GM10248 (cell line): ENCODE results near the gene IKZF5.

ENCODE experiments used
- CTCF ChIA-PET: fragments of 300-600 bp; sonication (Branson Sonifier 250); formaldehyde crosslinking; extraction: SDS; loops from one replicate; lab custom pipeline; 2021; ENCODE audit warnings: antibody characterized with exemption; lab: Yijun Ruan, JAX
- POLR2A ChIA-PET: fragments of 350-650 bp; sonication (Branson Sonifier 250); formaldehyde crosslinking; extraction: SDS; loops from one replicate; lab custom pipeline; 2020; ENCODE audit warnings: antibody characterized with exemption; lab: Yijun Ruan, JAX
- DNase-seq: peaks from one replicate; pipeline ENCODE4 v3.0.0; 2012; ENCODE audit errors: extremely low spot score
- TF ChIP-seq, protein P1 (sequence below): IDR thresholded peaks from 2 replicates; pipeline ENCODE4 v1.5.1; 2012; ENCODE audit warnings: mild to moderate bottlenecking, low read depth; ENCODE audit errors: extremely low read depth, missing control alignments, control extremely low read depth

The IKZF5 gene

DNA sequence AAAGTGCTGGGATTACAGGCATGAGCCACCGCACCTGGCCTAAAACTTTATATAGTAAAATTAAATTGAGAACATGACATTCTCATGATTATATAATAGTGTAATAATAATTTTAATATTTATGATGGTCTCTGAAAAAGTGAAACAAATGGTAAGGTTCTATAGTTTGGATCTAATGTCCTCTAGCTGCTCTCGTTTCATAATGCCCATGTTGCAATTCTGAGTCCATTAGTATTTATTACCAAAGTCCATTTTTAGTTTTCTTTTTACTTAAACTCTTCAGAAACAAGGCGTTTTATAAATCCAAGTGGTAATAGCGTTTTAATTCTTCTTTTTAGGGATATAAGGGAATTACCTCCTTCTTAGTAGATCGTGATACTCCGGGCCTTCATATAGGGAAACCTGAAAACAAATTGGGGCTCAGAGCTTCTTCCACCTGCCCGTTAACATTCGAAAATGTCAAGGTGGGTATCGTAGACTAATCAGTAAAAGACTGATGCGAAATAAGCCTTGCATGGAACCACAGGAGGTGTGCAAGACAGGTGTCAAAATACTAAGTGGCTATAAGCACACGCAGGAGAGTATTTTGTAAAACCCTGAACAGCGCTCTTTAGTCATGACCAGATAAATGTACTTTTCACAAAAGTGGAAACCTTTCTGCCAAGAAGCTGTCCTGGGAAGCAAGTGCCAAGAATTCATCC, 34.3 kb upstream of the IKZF5 start:
- no peak for DNase-seq
- TF ChIP-seq, protein P1, sequence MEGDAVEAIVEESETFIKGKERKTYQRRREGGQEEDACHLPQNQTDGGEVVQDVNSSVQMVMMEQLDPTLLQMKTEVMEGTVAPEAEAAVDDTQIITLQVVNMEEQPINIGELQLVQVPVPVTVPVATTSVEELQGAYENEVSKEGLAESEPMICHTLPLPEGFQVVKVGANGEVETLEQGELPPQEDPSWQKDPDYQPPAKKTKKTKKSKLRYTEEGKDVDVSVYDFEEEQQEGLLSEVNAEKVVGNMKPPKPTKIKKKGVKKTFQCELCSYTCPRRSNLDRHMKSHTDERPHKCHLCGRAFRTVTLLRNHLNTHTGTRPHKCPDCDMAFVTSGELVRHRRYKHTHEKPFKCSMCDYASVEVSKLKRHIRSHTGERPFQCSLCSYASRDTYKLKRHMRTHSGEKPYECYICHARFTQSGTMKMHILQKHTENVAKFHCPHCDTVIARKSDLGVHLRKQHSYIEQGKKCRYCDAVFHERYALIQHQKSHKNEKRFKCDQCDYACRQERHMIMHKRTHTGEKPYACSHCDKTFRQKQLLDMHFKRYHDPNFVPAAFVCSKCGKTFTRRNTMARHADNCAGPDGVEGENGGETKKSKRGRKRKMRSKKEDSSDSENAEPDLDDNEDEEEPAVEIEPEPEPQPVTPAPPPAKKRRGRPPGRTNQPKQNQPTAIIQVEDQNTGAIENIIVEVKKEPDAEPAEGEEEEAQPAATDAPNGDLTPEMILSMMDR = no peak
- POLR2A ChIA-PET = no interaction called here
- CTCF ChIA-PET = interaction anchor here (0.6 to 6.7 kb wide), 52 partner anchors 10 to 540 kb away, joined by 3 to 42 read pairs (median 4); partner anchors contain the start of gene PSTK

DNA sequence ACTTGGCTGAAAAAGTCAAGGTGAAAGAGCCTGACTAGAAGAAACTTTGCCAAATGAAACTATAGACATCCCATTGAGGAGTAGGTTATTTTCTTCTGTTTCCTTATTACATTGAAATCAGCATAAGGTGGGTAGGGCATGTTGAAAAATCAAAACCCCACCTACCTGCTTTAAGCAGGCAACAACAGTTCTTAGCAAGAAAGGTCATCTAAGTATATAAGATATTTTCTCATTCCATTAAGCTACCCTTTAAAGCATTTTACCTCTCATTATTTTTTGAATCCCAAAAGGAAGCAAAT, 31.0 kb upstream of the IKZF5 start:
- no peak for DNase-seq
- ChIA-PET POLR2A (no interaction called here), CTCF (interaction anchor here (0.9 kb wide), 1 partner anchor 15 kb away, joined by 4 read pairs; no protein-coding TSS in a partner anchor)
- TF ChIP-seq, protein P1 = no peak

DNA sequence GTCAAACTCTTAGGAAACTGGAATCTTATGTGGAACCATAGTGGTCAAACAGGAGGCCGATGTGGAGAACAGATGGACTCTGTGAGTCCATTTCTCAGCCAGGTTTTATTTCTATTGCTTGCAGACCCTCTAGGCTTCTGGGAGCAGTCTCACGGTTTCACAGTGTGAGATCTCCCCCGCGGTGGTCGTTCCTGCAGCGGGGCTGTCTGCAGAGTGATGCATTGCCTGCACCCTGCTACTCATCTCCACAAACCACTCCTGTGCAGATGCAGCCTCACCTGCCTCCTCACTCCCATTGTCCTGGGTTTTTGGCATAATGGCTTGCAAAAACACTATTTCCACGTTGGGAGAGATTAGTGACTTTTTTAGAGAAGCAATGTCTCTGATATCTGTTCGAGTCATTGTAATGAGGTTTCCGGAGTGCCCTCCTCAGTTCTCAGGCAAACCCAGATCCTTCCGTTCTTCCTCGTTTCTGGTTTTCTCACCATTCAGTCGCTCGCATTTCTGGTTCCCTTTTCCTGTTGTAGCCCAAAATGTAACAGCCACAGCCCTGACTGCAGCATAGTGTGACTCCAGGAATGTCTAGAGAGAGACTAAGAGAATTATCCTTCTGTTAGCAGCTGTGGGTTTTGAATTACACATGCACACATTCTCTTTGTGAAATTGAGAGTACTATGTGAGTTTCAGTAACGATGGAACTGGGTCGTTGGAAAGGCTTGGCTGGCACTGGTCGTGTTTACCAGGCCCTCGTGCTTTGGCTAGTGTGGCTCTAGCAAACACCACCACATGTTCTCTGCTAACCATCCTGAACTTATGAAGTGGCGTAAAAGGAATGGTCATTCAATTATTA, 30.4 kb upstream of the IKZF5 start:
- ChIA-PET CTCF (interaction anchor here (0.7 to 1.3 kb wide), 3 partner anchors 31 to 520 kb away, joined by 3 read pairs; no protein-coding TSS in a partner anchor), POLR2A (no interaction called here)
- no peak for DNase-seq
- TF ChIP-seq, protein P1 = no peak

DNA sequence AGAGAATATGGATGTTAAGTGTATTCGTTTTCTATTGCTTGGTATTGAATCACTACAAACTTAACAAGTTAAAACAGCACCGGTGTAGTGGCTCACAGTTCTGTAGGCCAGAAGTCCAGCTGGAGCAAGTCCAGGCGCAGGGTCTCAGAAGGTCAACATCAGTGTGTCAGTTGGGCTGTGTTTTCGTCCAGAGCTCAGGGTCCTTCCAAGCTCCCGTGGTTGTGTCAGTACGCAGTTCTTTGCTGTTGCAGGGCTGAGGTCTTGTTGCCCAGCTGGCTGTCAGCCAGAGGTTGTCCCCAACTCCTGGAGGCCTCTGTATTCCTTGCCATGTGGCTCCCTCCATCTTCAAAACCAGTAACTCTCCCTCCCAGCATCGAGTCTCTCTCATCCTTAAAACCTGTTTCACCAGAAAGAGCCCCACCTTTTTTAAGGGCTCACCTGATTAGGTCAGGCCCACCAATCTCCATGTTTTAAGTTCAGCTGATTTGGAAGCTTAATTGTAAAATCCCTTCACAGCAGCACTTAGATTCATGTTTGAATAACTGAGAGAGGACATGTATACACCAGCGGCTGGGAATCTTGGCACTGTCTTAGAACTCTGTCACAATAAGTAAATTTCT, 27.0 kb upstream of the IKZF5 start:
- ChIA-PET CTCF (interaction anchor here (0.7 to 2.4 kb wide), 3 partner anchors 9 to 932 kb away, joined by 3 to 6 read pairs (median 3); no protein-coding TSS in a partner anchor), POLR2A (no interaction called here)
- DNase-seq = no peak
- TF ChIP-seq, protein P1 = no peak

GRCh38 chr10:123034332-123034731, 25.7 kb upstream of the IKZF5 start:
- ChIA-PET CTCF (interaction anchor here (1.2 to 4.3 kb wide), 3 partner anchors 10 to 524 kb away, joined by 6 to 40 read pairs (median 6); no protein-coding TSS in a partner anchor), POLR2A (no interaction called here)

More at GRCh38 chr10:123034332-123034731, 25.7 kb upstream of the IKZF5 start:
- DNase-seq = no peak
- TF ChIP-seq, protein P1 = no peak
